22Rv1 (cell line): ENCODE measurements around the gene PLCB4.

Experiments used
- ZFX ChIP-seq: fragments of 450-650 bp; IDR thresholded peaks from 2 replicates; pipeline ENCODE4 v1.6.1; 2017; ENCODE audit warnings: antibody characterized with exemption, borderline replicate concordance
- TF ChIP-seq, protein P1 (sequence below): fragments of 450-650 bp; IDR thresholded peaks from 2 replicates; pipeline ENCODE4 v1.5.1; 2017; ENCODE audit warnings: mild to moderate bottlenecking

DNA sequence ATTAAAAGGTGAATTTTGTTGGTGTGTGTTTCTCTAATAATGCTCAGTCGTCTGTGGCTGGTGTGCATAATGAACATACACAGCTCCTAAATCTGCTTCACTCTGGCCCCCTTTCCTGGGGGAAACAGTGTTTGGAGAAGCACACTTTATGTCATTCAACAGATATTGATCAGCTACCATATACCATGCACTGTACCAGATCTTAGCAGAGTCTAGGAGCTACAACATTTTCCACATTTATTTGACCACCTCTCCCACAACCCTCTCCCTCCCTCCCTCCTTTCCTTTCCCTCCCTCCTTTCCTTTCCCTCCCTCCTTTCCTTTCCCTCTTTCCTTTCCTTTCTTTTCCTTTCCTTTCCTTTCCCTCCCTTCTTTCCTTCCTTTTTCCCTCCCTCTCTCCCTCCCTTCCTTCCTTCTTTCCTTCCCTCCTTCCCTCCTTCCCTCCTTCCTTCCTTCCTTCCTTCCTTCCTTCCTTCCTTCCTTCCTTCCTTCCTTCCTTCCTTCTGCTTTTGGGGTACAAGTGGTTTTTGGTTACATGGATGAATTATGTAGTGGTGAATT, 85.7 kb downstream of the PLCB4 start:
- TF ChIP-seq, protein P1, sequence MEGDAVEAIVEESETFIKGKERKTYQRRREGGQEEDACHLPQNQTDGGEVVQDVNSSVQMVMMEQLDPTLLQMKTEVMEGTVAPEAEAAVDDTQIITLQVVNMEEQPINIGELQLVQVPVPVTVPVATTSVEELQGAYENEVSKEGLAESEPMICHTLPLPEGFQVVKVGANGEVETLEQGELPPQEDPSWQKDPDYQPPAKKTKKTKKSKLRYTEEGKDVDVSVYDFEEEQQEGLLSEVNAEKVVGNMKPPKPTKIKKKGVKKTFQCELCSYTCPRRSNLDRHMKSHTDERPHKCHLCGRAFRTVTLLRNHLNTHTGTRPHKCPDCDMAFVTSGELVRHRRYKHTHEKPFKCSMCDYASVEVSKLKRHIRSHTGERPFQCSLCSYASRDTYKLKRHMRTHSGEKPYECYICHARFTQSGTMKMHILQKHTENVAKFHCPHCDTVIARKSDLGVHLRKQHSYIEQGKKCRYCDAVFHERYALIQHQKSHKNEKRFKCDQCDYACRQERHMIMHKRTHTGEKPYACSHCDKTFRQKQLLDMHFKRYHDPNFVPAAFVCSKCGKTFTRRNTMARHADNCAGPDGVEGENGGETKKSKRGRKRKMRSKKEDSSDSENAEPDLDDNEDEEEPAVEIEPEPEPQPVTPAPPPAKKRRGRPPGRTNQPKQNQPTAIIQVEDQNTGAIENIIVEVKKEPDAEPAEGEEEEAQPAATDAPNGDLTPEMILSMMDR: no peak
- no peak for TF ChIP-seq ZFX
